Epidermal melanocyte (primary cell): Measurements from ENCODE around the gene GOLGA6C.
"Not testable (repeated sequence)": the region's sequence is repeated elsewhere in the genome, so short reads cannot be mapped to it uniquely, and the experiment has no call there.

ENCODE experiments used
- DNase-seq: peaks from one replicate; pipeline ENCODE4 v3.0.0; 2011; ENCODE audit warnings: low spot score; ENCODE audit not compliant: insufficient read length

GOLGA6C gene

GRCh38 chr15:75227112-75227511 lies 31.0 kb upstream of the GOLGA6C start:
- not testable (repeated sequence) for DNase-seq

GRCh38 chr15:75227663-75228280 lies 30.4 kb upstream of the GOLGA6C start:
- no peak for DNase-seq

GRCh38 chr15:75228787-75229186 lies 29.3 kb upstream of the GOLGA6C start:
- DNase-seq = no peak

GRCh38 chr15:75229191-75230015 lies 28.7 kb upstream of the GOLGA6C start:
- DNase-seq = no peak

- no peak for DNase-seq
Observed at GRCh38 chr15:75230016-75230343, 28.2 kb upstream of the GOLGA6C start.

- DNase-seq = no peak
Observed at GRCh38 chr15:75230551-75231371, 27.4 kb upstream of the GOLGA6C start.

GRCh38 chr15:75231836-75232235 lies 26.3 kb upstream of the GOLGA6C start:
- no peak for DNase-seq

GRCh38 chr15:75232252-75232813 lies 25.8 kb upstream of the GOLGA6C start:
- DNase-seq = no peak

GRCh38 chr15:75232826-75233503 lies 25.2 kb upstream of the GOLGA6C start:
- DNase-seq = no peak

GRCh38 chr15:75233504-75234190 lies 24.5 kb upstream of the GOLGA6C start:
- DNase-seq = no peak

- DNase-seq = no peak
Observed at GRCh38 chr15:75234191-75234810, 23.8 kb upstream of the GOLGA6C start.

GRCh38 chr15:75235051-75235673 lies 23.0 kb upstream of the GOLGA6C start:
- no peak for DNase-seq

GRCh38 chr15:75235760-75236729 lies 22.1 kb upstream of the GOLGA6C start:
- no peak for DNase-seq

GRCh38 chr15:75237316-75237982 lies 20.7 kb upstream of the GOLGA6C start:
- no peak for DNase-seq

- no peak for DNase-seq
Observed at GRCh38 chr15:75238150-75238549, 20.0 kb upstream of the GOLGA6C start.

- not testable (repeated sequence) for DNase-seq
Observed at GRCh38 chr15:75245741-75246140, 12.4 kb upstream of the GOLGA6C start.

GRCh38 chr15:75248991-75249390 lies 9.1 kb upstream of the GOLGA6C start:
- DNase-seq = not testable (repeated sequence)

- DNase-seq = no peak
Observed at GRCh38 chr15:75249726-75250125, 8.4 kb upstream of the GOLGA6C start.
